ENCODE data around the gene CDH5.

CDH5 gene

DNA sequence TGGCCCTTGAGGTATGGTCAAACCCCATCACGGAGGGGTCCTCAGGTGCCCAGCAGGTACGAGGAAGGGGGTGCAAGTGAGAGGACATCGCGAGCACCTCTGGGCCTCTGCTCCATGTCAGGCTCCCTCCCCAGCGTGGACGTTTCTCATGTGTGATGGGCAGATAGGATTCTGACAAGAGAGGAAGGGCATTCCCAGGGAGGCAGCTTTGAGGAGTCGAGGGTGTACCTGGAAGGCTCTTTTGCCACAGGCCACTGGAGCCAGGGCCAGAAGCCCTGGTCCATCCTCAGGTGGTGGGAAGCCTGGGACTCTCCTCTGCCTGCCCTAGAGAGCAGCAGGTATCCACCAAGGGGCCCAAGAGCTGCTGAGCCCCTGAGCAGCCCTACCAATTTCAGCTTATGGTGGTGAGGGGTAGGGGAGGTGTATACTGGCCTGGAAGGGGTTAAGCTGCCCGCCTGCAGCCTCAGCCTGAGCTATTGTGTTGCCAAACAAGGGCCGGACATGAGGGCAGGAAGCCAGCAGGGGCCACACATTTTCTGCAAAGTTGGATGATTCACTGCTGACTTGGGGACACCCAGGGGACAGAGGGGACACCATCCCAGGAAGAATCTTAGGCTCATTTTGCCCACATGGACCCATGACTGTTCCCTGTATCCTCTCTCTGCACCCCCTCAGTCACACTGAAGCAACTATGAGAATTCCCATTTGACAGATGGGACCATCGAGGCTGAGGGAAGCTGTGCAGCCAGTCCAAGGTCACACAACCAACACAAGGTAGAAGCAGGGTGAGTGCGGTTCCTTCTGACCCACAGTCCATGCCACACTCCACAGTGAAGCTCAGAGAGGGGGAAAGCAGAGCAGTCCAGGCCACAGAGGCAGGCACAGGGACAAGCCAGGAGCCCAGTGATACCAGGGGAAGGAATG is 1.7 kb downstream of the CDH5 start:
- Histone ChIP-seq H3K36me3 (ENCODE audit: insufficient read depth, low read length) (no peaks in the 10 kb centered on the region), H2AFZ (ENCODE audit: low read length) (no peak overlapping the region), H3K9ac (ENCODE audit: low read length) (no peak overlapping the region), H3K4me1 (ENCODE audit: insufficient read depth, low read length, severe bottlenecking) (no peaks in the 10 kb centered on the region), H3K79me2 (ENCODE audit: insufficient read depth, low read length) (no peaks in the 10 kb centered on the region), H3K9me3 (ENCODE audit: low read length) (no peaks in the 10 kb centered on the region), H3K27me3 (ENCODE audit: insufficient read depth, low read length) (no peaks in the 10 kb centered on the region), H4K20me1 (ENCODE audit: insufficient read depth, low read length) (no peaks in the 10 kb centered on the region), H3K9me2 (ENCODE audit: low read depth, low read length) (no peaks in the 10 kb centered on the region), H3K4me2 (ENCODE audit: low read length) (no peak overlapping the region), H3K27ac (ENCODE audit: low read depth, low read length, poor library complexity, severe bottlenecking) (no peak overlapping the region), H3F3A (ENCODE audit: insufficient read depth, low read length) (no peaks in the 10 kb centered on the region), H3K4me3 (ENCODE audit: low read depth, low read length, poor library complexity, severe bottlenecking) (no peak overlapping the region)
- TF ChIP-seq, protein P1, sequence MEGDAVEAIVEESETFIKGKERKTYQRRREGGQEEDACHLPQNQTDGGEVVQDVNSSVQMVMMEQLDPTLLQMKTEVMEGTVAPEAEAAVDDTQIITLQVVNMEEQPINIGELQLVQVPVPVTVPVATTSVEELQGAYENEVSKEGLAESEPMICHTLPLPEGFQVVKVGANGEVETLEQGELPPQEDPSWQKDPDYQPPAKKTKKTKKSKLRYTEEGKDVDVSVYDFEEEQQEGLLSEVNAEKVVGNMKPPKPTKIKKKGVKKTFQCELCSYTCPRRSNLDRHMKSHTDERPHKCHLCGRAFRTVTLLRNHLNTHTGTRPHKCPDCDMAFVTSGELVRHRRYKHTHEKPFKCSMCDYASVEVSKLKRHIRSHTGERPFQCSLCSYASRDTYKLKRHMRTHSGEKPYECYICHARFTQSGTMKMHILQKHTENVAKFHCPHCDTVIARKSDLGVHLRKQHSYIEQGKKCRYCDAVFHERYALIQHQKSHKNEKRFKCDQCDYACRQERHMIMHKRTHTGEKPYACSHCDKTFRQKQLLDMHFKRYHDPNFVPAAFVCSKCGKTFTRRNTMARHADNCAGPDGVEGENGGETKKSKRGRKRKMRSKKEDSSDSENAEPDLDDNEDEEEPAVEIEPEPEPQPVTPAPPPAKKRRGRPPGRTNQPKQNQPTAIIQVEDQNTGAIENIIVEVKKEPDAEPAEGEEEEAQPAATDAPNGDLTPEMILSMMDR (IDR thresholded peaks at IDR 0.05; ENCODE audit: low read length) = no peak
- TF ChIP-seq EZH2 (IDR thresholded peaks at IDR 0.05; ENCODE audit: borderline replicate concordance, low read length) = no peak

DNA sequence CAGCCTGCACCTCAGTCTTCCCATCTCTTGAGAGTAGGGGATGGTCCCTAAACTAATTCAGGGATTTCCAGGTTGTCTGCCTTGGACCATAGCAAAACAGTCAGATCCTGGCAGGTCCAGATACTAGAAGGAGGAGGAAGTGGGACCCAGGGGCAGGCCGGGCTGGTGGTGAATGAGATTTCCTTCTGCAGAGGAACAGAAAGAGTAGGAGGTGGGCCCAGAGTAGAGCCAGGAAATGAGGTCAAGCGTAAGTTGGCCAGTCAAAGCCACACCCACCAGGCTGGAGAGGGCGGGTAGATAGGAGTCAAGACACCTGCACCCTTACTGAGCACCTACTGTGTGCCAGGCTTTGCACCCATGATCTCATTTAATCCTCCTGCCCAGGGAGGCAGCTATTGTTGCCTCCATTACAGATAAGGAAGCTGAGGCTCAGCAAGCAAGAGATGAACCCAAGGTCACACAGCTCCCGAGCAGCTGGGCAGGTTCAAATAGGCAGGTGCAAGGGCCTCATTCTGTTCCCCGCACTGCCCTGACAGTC is 2.6 kb downstream of the CDH5 start:
- TF ChIP-seq EZH2 (IDR thresholded peaks at IDR 0.05; ENCODE audit: borderline replicate concordance, low read length) = no peak
- TF ChIP-seq, protein P1 (IDR thresholded peaks at IDR 0.05; ENCODE audit: low read length) = no peak
- Histone ChIP-seq H4K20me1 (ENCODE audit: insufficient read depth, low read length) (no peaks in the 10 kb centered on the region), H3K9me2 (ENCODE audit: low read depth, low read length) (no peaks in the 10 kb centered on the region), H3K4me3 (ENCODE audit: low read depth, low read length, poor library complexity, severe bottlenecking) (no peak overlapping the region), H3K27me3 (ENCODE audit: insufficient read depth, low read length) (no peaks in the 10 kb centered on the region), H3K4me2 (ENCODE audit: low read length) (no peak overlapping the region), H3K9ac (ENCODE audit: low read length) (no peak overlapping the region), H2AFZ (ENCODE audit: low read length) (no peak overlapping the region), H3F3A (ENCODE audit: insufficient read depth, low read length) (no peaks in the 10 kb centered on the region), H3K79me2 (ENCODE audit: insufficient read depth, low read length) (no peaks in the 10 kb centered on the region), H3K36me3 (ENCODE audit: insufficient read depth, low read length) (no peaks in the 10 kb centered on the region), H3K27ac (ENCODE audit: low read depth, low read length, poor library complexity, severe bottlenecking) (no peak overlapping the region), H3K9me3 (ENCODE audit: low read length) (no peaks in the 10 kb centered on the region), H3K4me1 (ENCODE audit: insufficient read depth, low read length, severe bottlenecking) (no peaks in the 10 kb centered on the region)

DNA sequence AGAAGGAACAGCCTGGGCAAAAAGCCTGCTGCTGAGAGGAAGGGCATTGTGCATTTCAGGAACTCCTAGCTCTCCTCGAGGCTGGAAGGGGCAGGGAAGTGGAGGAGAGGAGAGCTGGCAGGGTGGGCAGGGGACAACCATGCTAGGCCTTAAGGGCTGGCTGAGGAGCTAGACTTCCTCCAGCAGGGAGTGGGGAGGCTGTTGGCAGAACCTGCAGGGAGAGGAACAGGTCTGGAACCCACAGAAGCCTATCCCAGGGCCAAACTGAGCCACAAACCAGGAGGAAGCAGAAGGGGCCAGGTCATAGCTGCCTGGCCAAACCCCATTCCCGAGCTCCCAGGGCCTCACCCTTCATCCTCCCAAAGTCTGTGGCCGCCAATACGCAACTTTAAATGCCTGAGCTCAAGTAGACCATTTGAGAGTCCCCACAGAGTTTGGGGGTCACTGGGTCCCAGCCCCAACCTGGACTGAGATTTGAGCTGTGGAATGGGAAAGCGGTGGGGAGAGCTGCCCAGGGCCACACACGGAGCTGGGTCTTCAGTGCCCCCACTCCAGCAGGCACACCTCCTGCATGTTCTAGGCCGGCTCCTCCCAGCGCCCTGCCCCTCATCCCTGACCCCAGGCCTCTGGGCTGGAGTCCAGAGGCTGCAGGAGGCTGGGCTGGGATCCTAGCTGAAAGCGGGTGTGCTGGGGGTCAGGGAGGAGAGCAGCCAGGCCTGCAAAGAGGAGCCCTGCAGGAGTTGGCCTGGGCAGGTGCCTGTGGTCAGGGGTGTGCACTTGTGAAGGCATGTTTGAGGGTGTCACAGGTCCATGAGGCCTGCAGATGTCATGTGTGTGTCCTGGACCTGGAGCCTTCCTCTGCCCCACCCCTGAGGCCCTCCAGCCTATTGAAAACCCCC is 4.5 kb downstream of the CDH5 start:
- H2AFZ ChIP-seq (ENCODE audit: low read length) = no peak overlapping the region
- no peaks in the 10 kb centered on the region for H3K36me3 ChIP-seq (ENCODE audit: insufficient read depth, low read length)
- H3K4me1 ChIP-seq (ENCODE audit: insufficient read depth, low read length, severe bottlenecking) = no peaks in the 10 kb centered on the region
- H3K79me2 ChIP-seq (ENCODE audit: insufficient read depth, low read length) = no peaks in the 10 kb centered on the region
- no peaks in the 10 kb centered on the region for H3K27me3 ChIP-seq (ENCODE audit: insufficient read depth, low read length)
- H4K20me1 ChIP-seq (ENCODE audit: insufficient read depth, low read length) = no peaks in the 10 kb centered on the region
- no peaks in the 10 kb centered on the region for H3K9me2 ChIP-seq (ENCODE audit: low read depth, low read length)
- no peaks in the 10 kb centered on the region for H3K9me3 ChIP-seq (ENCODE audit: low read length)
- H3F3A ChIP-seq (ENCODE audit: insufficient read depth, low read length) = no peaks in the 10 kb centered on the region
- H3K9ac ChIP-seq (ENCODE audit: low read length) = no peak overlapping the region
- H3K4me3 ChIP-seq (ENCODE audit: low read depth, low read length, poor library complexity, severe bottlenecking) = no peak overlapping the region
- H3K4me2 ChIP-seq (ENCODE audit: low read length) = no peak overlapping the region
- TF ChIP-seq EZH2 (IDR thresholded peaks at IDR 0.05; ENCODE audit: borderline replicate concordance, low read length) = no peak
- TF ChIP-seq, protein P1 (IDR thresholded peaks at IDR 0.05; ENCODE audit: low read length) = no peak
- H3K27ac ChIP-seq (ENCODE audit: low read depth, low read length, poor library complexity, severe bottlenecking) = no peak overlapping the region

All from OCI-LY1 (cell line).